Measurements from ENCODE around the gene SCYGR3. TPM values are rescaled to one million over a fixed set of nuclear protein-coding genes. Genes with fewer than 3 reads are reported as not detected.
"Not testable (repeated sequence)": the region's sequence is repeated elsewhere in the genome, so short reads cannot be mapped to it uniquely, and the experiment has no call there.

The SCYGR3 gene
- total and polyA plus RNA-seq, 2 donors (not counting 3 experiments of a cell fraction or from before 2014, with no cell fraction given) = not detected

DNA sequence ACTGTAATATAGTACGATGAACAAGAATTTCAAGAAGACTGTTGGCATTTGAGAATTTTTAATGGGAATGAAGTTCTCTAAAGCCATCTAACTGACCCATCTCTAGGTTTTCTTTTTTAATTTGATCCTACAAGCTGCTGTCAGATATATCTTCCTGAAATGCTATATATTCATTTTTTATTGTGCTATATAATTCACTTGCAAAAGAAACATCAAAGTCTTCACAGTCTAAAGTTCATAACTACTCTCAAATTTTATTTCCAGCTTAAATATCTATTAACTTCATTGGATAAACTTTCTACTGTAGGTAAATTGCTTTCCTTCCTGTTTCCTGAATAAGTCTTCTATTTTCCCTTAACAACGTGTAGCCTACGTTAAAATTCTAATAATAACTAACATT lies 12.3 kb downstream of the SCYGR3 start:
- CTCF ChIA-PET = no interaction called here
- dilution Hi-C loops (cut with MboI; ENCODE audit: extremely low pct_ligation_motif_present, low sequenced_read_pairs) = no loop called here
- no peak overlapping the region for H3K4me2 ChIP-seq (ENCODE audit: insufficient read depth, low read length)
- DNase-seq (ENCODE audit: low read depth, low spot score) = no peak
- no peaks in the 10 kb centered on the region for H3K79me2 ChIP-seq (ENCODE audit: control insufficient read depth, insufficient read depth, low read length)
- H3K9me1 ChIP-seq (replicated peaks; ENCODE audit: control insufficient read depth, extremely low read depth, insufficient read depth, low read length) = no peaks in the 10 kb centered on the region
- no peaks in the 10 kb centered on the region for H3K4me1 ChIP-seq (ENCODE audit: control insufficient read depth, extremely low read depth, insufficient read depth, low read length)
- TF ChIP-seq, protein P1, sequence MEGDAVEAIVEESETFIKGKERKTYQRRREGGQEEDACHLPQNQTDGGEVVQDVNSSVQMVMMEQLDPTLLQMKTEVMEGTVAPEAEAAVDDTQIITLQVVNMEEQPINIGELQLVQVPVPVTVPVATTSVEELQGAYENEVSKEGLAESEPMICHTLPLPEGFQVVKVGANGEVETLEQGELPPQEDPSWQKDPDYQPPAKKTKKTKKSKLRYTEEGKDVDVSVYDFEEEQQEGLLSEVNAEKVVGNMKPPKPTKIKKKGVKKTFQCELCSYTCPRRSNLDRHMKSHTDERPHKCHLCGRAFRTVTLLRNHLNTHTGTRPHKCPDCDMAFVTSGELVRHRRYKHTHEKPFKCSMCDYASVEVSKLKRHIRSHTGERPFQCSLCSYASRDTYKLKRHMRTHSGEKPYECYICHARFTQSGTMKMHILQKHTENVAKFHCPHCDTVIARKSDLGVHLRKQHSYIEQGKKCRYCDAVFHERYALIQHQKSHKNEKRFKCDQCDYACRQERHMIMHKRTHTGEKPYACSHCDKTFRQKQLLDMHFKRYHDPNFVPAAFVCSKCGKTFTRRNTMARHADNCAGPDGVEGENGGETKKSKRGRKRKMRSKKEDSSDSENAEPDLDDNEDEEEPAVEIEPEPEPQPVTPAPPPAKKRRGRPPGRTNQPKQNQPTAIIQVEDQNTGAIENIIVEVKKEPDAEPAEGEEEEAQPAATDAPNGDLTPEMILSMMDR (IDR thresholded peaks at IDR 0.05; ENCODE audit: extremely low read depth in 1 of 2, insufficient read depth in 1 of 2, low read depth in 1 of 2, low read length in 2 of 2) = no peak
- intact Hi-C loops (cut with micrococcal nuclease) = no loop called here
- FAIRE-seq = no peak
- no peaks in the 10 kb centered on the region for H3K36me3 ChIP-seq (ENCODE audit: control insufficient read depth in 2 of 2, extremely low read depth in 1 of 2, insufficient read depth in 2 of 2, low read length in 2 of 2)
- H4K20me1 ChIP-seq (replicated peaks; ENCODE audit: control insufficient read depth, extremely low read depth, insufficient read depth, low read length) = no peaks in the 10 kb centered on the region
- POLR2A ChIA-PET = no interaction called here
- no peak overlapping the region for H2AFZ ChIP-seq (ENCODE audit: low read depth, low read length)
- H3K27ac ChIP-seq (ENCODE audit: insufficient read depth, low read depth, low read length) = no peak overlapping the region
- no peak overlapping the region for H3K4me3 ChIP-seq (replicated peaks in 1 of 3; ENCODE audit: insufficient read depth in 1 of 3, low read depth in 1 of 3, low read length in 3 of 3)
- no TSS peak for BruUV-seq (replicated peaks)
- H3K9me3 ChIP-seq (replicated peaks; ENCODE audit: control insufficient read depth, insufficient read depth, low read length) = no peaks in the 10 kb centered on the region
- H3K9ac ChIP-seq (replicated peaks; ENCODE audit: extremely low read depth, insufficient read depth, low read length) = no peak overlapping the region
- no peaks in the 10 kb centered on the region for H3K27me3 ChIP-seq (ENCODE audit: control insufficient read depth in 2 of 2, insufficient read depth in 2 of 2, low read length in 2 of 2)

DNA sequence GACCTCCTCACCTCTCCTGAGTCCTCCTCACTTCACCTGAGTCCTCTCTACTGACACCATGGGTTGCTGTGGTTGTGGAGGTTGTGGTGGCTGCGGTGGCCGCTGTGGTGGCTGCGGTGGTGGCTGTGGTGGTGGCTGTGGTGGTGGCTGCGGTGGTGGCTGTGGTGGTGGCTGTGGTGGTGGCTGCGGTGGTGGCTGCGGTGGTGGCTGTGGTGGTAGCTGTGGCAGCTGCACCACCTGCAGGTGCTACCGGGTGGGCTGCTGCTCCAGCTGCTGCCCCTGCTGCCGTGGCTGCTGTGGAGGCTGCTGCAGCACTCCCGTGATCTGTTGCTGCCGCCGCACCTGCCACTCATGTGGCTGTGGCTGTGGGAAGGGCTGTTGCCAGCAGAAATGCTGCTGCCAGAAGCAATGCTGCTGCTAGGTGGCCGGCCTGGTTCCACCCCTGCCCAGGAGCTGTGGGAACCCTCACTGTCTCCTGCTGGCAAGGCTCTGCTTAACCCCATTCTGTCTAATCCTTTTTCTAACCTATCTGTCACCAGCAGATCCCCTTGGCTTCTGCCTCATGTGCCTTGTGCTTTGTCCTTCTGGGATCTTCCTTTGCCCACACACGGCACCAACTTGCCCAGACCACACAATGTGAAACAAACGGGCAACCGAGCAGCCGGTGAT lies 15.7 kb downstream of the SCYGR3 start, which contains the start of gene SCYGR2:
TSS of gene SCYGR2 (plus strand) at position 59 of the 669 bp plus-strand sequence. CDS start at position 59, 0 bp downstream.
- H3K4me2 ChIP-seq (ENCODE audit: insufficient read depth, low read length); BruUV-seq (replicated peaks); DNase-seq (ENCODE audit: low read depth, low spot score); H3K4me3 ChIP-seq (replicated peaks in 1 of 3; ENCODE audit: insufficient read depth in 1 of 3, low read depth in 1 of 3, low read length in 3 of 3); H3K9me3 ChIP-seq (replicated peaks; ENCODE audit: control insufficient read depth, insufficient read depth, low read length); H3K27me3 ChIP-seq (ENCODE audit: control insufficient read depth in 2 of 2, insufficient read depth in 2 of 2, low read length in 2 of 2); dilution Hi-C loops (cut with MboI; ENCODE audit: extremely low pct_ligation_motif_present, low sequenced_read_pairs); intact Hi-C loops (cut with micrococcal nuclease); H3K9ac ChIP-seq (replicated peaks; ENCODE audit: extremely low read depth, insufficient read depth, low read length); H2AFZ ChIP-seq (ENCODE audit: low read depth, low read length); H3K79me2 ChIP-seq (ENCODE audit: control insufficient read depth, insufficient read depth, low read length); H4K20me1 ChIP-seq (replicated peaks; ENCODE audit: control insufficient read depth, extremely low read depth, insufficient read depth, low read length); H3K9me1 ChIP-seq (replicated peaks; ENCODE audit: control insufficient read depth, extremely low read depth, insufficient read depth, low read length); FAIRE-seq; CTCF ChIA-PET; POLR2A ChIA-PET; H3K27ac ChIP-seq (ENCODE audit: insufficient read depth, low read depth, low read length); H3K4me1 ChIP-seq (ENCODE audit: control insufficient read depth, extremely low read depth, insufficient read depth, low read length); H3K36me3 ChIP-seq (ENCODE audit: control insufficient read depth in 2 of 2, extremely low read depth in 1 of 2, insufficient read depth in 2 of 2, low read length in 2 of 2): not testable (repeated sequence)

All from endothelial cell of umbilical vein (primary cell).